Gastroesophageal sphincter (tissue), 3 donors: ENCODE results near the gene PCTP.

Source experiments
- POLR2A ChIP-seq, 2 donors: fragments of 450-650 bp; IDR thresholded peaks; one replicate each; pipeline ENCODE4 v1.6.1; 2017; ENCODE audit warnings: antibody characterized with exemption in 2 of 2, mild to moderate bottlenecking in 2 of 2, moderate library complexity in 1 of 2
- TF ChIP-seq, protein P1 (sequence below), 4 experiments: fragments of 200-600 bp in 2 of 4; fragments of 450-650 bp in 2 of 4; sonication (generic) in 1 of 4; IDR thresholded peaks; one replicate each; pipeline ENCODE4 v1.5.1; 2017 to 2019; ENCODE audit warnings: antibody characterized with exemption in 4 of 4, mild to moderate bottlenecking in 2 of 4, moderate library complexity in 2 of 4

DNA sequence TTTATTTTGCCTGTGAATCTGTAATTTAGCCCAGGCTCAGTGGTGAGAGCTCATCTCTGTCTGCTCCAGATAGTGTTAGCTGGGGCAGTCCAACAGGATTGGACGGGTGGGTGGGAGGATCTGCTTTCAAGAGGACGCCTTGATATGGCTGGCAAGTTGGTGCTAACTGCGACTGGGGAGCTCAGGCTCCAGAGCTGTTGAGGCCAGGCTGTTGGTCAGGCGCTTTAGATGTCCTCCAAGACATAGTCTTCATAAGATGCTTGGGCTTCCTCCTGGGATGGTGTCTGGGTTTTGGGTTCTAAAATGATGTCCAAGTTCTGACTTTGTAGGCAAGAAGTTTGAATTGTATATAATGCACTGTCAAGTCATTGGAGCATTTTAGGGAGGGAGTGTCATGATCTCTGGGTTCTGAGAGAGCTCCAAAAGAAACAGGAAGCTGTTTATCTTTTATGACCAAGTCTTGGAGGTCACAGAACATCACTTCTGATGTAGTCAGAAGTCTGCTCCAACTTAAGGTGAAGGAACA lies 12.8 kb upstream of the PCTP start:
- TF ChIP-seq, protein P1, sequence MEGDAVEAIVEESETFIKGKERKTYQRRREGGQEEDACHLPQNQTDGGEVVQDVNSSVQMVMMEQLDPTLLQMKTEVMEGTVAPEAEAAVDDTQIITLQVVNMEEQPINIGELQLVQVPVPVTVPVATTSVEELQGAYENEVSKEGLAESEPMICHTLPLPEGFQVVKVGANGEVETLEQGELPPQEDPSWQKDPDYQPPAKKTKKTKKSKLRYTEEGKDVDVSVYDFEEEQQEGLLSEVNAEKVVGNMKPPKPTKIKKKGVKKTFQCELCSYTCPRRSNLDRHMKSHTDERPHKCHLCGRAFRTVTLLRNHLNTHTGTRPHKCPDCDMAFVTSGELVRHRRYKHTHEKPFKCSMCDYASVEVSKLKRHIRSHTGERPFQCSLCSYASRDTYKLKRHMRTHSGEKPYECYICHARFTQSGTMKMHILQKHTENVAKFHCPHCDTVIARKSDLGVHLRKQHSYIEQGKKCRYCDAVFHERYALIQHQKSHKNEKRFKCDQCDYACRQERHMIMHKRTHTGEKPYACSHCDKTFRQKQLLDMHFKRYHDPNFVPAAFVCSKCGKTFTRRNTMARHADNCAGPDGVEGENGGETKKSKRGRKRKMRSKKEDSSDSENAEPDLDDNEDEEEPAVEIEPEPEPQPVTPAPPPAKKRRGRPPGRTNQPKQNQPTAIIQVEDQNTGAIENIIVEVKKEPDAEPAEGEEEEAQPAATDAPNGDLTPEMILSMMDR (IDR thresholded peaks at IDR 0.05) = no peak
- TF ChIP-seq POLR2A (IDR thresholded peaks at IDR 0.05) = no peak
